Activated CD4-positive, alpha-beta T cell treated with anti-CD3 and anti-CD28 coated beads, Interleukin-10, Interleukin-2, amounts not matched to agents 100 ng/mL and 50 ng/mL, durations not matched to agents 16 hours and 8 hours (primary cell): Measurements from ENCODE around the gene HYCC2.
"Not testable (repeated sequence)": the region's sequence is repeated elsewhere in the genome, so short reads cannot be mapped to it uniquely, and the experiment has no call there.

Experiments
- DNase-seq: peaks from one replicate; pipeline ENCODE4 v3.0.0-alpha.2; 2020

HYCC2 gene

DNA sequence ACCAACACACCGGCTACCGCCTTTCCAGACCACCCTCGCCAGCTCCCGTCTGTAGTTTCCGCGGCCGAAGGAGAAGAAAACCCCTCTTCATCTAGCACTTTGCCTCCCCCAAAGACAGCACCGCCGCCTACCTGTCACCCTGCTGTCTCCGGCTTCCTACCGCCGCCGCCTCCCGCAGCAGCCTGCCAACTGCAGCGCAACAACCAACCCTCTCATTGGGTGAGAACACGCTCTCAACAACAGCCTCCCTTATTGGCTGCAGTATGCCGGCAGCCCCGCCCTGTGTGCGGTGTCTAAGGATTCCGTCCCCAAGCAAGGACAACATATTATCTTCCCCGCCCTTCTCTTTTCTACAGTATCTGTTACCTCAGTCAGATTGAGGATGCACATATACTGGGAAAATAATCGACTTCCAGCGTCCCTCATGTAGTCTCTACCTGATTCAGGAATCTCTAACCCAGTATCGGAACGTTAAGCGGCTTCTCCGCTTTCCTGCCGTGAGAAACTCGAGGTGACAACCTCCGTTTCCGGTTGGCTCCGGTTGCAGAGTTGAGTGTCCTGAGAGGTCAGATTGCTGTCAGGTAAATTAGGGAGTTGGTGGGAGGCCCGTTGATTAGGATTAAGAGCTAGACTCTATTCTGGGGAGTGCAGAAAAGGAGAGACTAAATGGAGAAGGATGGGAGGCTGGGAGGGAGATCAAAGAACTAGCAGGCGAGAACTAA lies at the start of gene HYCC2, which contains the start of gene NDUFB3:
HYCC2 (minus strand) TSS at position 193 of the 722 bp plus-strand sequence. CDS start 47,662 bp downstream, outside the sequence.
NDUFB3 (plus strand) TSS at position 523 of the 722 bp plus-strand sequence. CDS start 6,882 bp downstream, outside the sequence.
- peak; percentile 96 for DNase-seq

DNA sequence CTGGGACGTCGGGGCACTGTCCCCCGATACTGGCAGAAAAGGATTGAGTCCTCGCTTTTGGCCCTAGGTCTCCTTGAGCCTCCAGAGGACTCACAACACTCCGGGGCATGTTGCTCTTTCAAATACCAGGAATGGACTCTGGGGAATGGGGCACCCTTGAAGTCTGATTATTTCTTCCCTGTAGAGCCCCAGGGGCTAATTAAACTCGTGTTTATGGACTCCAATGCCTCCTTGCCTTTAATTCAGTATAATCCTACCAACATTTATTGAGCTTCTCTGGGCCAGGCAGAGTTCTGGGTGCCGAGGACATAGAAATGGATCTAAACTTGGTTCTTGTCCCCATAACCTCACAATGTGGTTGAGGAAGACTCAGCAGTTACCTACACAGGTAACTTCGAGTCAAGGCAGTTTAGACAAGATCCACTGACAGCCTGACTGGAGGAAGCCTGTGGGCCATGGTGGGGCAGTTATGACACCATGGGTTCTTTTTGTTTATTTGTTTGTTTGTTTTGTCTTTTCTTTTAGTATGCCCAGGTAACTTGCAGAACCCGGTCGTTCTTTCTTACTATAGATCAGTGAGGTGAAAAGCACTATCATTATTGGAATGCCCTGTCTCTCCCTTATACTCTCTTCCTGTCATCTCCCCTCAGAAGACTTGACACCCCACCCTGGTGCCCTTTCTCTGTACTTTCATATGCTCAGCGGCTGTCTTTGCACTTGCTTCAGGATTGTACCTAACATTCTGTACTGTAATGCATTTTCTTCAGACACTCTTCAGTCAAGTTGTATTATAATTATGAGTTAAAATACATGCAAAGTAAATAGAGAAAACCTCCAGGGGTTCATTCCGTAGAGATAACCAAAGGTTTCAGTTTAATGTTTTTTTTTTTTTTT lies 47.7 kb upstream of the HYCC2 start:
- peak; percentile 49 for DNase-seq

DNA sequence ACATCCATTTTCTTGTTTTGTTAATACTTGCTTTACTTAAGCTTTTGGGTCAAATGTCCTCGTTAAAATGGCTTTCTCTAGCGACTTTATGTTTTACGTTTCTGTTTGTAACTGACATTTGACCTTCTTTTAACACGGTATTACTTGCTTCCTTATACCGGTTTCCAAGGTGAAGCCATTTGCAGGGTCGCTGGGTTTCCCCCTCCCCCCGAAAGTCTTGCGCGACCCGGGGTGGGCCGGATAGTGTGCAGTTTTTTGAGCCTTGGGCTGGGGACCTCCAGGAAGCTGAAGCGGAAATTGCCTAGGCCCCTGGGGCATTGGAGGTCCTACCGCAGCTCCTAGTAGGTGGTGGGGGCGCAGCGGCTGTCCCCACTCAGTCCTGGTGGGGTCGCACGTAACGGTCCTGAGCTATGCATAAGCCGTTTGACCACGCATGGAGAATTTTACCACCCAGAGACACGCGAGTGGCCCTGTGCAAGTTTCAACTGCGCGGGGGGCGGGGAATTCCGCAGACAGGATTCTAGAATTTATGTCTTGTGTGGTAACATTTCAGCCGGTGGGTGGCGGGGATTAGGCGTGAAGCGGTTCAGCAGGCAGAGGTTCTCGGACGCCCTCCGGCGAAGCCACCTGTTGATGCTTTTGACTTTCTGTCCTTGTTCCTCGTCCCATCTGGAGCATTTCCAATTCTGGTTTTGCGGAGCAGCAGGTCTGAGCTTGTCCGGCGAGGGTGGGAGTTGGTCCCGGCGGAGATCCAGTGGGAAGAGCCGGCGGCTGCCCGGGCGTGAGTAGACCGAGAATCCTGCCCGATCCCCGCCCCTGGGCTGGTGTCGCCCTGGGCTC lies 46.9 kb upstream of the HYCC2 start:
- DNase-seq: peak; percentile 92

DNA sequence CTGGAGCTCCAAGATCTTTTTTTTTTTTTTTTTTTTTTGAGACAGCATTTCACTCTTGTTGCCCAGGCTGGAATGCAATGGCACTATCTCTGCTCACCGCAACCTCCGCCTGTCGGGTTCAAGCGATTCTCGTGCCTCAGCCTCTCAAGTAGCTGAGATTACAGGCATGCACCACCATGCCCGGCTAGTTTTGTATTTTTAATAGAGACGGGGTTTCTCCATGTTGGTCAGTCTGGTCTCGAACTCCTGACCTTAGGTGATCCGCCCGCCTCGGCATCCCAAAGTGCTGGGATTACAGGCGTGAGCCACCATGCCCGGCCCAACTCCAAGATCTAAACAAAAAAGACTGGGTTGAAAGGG lies 46.2 kb upstream of the HYCC2 start:
- DNase-seq: not testable (repeated sequence)

DNA sequence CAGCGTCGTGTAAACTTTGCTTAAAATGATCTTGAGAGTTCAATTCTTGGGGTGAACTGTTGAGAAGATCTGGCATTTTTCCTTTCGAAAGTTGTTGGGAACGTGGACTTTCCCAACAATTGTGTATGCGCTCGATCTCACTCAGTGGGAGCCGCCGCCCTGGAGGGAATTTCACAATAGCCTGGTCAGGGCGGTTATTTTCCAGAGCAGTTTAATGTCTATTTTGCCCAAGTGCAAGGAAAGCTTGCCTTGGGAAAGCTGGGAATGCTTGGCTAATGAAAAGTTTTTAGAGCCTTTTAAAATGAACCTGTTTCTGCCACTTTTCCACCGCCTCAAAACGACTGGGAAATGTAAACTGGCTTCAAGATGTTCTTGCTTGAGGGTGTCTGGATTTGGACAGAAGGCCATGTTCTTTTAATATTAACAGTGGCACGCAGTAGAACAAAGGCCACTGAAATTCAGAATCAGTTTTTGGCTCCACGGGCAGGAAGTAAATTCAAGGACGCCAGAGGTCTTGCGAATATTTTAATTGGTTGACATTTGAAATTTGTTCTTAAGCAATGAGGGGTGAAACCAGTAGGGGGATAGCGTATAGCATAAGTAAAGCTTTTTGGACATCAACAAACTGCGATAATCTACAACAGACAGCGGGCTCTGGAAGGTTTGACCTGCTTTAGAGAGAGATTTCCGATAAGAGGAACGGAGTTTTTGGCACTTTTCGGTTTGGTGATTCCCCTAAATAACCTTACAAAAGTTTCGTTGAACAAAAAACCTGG lies 45.7 kb upstream of the HYCC2 start:
- peak; percentile 85 for DNase-seq

DNA sequence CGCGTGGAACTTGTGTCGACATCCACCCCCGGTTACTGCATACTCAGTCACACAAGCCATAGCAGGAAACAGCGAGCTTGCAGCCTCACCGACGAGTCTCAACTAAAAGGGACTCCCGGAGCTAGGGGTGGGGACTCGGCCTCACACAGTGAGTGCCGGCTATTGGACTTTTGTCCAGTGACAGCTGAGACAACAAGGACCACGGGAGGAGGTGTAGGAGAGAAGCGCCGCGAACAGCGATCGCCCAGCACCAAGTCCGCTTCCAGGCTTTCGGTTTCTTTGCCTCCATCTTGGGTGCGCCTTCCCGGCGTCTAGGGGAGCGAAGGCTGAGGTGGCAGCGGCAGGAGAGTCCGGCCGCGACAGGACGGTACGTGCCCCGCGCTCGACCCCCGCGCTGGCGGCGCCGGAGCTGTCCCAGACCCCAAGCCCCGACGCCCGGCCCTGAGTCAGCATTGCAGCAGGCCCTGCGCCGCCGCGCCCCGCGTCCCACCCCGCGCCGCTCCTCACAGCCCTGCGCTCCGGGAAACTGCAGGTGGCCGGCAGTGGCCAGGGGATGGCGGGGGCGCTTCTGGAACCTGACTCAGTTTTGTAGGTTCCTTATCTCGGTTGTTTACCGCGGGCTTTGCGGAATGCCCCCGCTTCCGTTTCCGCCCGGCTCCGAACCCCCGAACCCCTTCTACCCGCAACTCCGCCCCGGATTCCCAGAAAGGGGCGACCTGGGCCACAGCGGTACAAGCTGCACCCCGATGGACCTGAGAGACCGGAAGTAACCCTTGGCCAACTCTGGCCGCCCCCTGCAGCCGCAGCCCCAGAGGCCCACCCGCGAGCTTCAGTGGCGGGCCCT lies 44.9 kb upstream of the HYCC2 start, which contains the start of gene CFLAR:
CFLAR (plus strand) TSS at position 50 of the 844 bp plus-strand sequence. CDS start 13,702 bp downstream, outside the sequence.
- DNase-seq: peak; percentile 92

DNA sequence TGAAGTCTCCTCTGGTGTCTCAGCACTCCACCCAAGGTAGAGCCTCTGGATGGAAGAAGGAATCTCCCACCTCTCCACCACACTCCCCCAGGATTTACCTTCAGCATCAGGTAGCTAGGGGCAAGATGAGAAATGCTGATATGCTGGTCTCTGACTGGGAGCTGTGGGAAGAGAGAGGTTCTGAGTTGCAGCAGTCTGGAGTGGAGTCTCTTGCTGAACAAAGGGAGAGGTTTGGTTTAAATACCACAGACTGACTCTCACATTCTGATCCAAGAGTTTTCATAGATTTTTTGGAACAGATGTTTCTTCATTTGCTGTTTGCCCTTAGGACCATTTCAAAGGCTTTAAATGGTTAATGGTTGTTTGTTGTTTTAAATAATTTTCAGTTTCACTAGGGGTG lies 43.4 kb upstream of the HYCC2 start:
- no peak for DNase-seq

DNA sequence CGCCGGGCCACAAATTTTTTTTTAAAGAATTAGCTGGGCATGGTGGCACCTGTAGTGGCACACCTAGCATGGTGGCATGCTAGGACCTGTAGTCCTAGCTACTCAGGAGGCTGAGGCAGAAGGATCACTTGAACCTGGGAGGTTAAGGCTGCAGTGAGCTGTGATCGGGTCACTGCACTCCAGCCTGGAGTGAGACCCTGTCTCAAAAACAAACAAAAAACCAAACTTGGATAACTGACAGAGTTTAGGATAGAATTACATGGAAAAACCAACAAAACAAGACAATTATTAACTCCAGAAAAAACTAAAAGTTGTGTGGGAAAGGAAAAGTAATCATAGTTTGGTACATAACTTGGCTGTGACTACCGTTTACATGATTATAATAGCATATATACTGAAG lies 42.9 kb upstream of the HYCC2 start:
- DNase-seq: no peak

DNA sequence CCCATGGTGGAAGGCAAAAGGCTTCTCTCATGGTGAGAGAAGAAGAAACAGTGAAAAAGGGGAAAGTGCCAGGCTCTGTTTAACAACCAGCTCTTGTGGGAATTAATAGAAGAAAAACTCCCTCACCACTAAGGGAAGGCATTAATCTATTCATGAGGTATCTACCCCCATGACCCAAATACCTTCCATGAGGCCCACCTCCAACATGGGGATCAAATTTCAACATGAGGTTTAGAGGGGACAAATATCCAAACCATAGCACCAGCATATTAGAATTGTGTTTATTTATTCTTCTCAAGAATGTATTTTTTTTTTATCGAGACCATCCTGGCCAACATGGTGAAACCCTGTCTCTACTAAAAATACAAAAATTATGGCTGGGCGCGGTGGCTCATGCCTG lies 39.6 kb upstream of the HYCC2 start:
- no peak for DNase-seq

DNA sequence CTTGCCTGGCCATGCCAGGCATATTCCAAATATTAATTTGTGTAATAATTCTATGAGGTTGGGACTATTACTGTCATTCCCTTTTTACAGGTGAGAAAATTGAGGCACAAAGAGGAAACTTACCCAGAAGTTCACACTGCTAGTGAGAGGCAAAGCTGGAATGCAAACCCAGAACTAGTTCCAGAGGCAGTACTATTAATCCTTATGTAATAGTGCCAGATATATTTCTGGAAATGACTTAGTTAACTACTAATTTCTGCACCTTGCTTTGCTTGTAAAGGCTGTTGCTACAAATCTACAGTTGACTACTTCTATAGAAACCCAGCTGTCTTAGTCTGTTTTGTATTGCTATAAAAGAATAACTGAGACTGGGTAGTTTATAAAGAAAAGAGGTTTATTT lies 39.1 kb upstream of the HYCC2 start:
- DNase-seq: no peak

DNA sequence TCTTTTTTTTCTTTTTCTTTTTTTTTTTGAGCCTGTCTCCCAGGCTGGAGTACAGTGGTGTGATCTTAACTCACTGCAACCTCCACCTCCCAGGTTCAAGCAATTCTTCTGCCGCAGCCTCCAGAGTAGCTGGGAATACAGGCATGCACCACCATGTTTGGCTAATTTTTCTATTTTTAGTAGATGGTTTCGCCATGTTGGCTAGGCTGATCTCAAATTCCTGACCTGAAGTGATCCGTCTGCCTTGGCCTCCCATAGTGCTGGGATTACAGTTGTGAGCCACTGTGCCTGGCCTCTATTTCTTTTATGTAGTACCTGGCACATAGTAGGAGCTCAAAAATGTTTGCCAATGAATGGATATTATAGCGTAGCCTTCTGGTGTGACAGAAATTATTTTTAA lies 37.7 kb upstream of the HYCC2 start:
- DNase-seq: no peak

DNA sequence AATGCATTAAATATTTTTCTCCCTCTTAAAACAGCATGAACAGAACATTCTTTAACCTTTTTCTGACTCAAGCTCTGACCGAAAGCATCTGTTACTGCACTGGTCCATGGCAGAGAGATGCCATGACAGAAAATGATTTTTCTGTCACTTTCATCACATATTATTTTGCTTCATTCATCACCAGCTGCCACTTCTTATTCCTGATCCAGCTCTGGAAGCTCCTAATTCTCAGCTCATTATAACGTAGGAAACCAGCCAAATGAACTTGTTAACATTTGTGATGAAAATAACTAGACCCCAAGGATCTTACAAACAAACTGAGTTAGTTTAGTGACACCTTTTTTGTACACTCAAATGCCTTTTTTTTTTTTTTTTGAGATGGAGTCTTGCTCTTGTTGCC lies 36.9 kb upstream of the HYCC2 start:
- DNase-seq: no peak

DNA sequence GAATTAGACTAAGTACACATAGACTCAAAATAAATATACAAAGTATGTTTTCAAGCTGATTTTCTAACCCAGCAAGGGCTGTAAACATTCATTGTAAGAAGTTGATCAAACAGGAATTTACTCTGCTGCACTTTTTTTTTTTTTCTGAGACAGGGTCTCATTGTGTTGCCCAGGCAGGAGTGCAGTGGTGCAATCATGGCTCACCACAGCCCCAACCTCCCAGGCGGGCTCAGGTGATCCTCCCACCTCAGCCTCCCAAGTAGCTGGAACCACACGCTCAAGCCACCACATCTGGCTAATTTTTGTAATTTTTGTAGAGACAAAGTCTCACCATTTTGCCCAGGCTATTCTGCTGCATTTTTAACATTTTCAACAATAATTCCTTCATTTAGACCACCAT lies 36.2 kb upstream of the HYCC2 start:
- DNase-seq: no peak

DNA sequence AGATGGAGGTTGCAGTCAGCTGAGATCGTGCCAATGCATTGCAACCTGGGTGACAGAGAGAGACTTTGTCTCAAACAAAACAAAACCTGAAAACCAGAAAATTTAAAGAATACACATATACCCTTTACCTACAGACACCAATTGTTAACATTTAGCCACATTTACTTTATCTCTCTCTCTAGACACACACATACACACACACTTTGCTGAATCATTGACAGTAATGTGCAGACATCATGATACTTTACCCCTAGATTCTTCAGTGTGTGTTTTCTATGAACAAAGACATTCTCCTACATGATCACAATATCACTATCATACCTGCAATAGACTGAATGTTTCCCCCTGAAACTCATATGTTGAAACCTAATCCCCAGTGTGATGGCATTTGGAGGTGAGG lies 34.3 kb upstream of the HYCC2 start:
- no peak for DNase-seq

DNA sequence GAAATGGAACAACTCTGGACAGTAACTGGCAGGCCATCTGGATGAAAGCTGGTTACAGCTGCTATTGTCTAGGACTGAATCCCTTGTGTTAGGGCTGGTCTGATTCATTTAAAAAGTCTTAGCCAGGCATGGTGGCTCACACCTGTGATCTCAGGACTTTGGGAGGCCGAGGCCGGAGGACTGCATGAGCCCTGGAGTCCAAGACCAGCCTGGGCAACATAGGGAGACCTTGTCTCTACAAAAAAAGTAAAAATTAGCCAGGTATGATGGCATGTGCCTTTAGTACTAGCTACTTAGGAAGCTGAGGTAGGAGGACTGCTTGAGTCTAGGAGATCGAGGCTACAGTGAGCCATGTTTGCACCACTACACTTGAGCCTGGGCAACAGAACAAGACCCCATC lies 29.0 kb upstream of the HYCC2 start:
- no peak for DNase-seq

DNA sequence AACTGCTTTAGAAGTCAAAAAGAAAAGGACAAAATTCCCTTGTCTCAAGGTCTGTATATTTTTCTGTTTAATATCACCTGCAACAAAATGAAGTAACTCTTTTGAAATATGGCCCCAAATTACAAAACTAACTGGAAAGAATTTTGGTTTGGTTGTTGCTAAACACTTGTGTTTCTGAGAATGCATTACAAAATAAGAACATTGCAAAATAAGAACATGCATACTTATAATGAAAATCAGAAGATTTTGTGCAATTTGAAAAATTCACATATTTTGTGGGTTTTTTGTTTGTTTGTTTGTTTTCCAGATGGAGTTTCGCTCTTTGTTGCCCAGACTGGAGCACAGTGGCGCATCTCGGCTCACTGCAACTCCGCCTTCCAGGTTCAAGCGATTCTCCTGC lies 22.1 kb upstream of the HYCC2 start:
- DNase-seq: no peak

DNA sequence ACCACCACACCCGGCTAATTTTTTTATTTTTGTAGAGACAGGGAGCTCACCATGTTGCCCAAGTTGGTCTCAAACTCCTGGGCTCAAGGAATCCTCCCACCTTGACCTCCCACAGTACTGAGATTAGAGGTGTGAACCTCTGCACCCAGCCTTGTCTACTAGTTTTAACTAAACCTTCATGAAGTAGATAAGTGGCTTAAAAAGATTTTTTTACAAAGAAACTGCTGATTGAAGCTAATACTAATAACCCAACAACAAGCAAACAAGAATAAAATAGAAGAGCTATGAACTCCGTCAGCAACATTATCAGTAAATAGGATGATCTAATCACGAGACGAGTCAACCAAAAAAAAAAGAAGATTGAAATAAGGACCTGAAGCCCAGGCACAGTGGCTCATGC lies 19.1 kb upstream of the HYCC2 start:
- no peak for DNase-seq

DNA sequence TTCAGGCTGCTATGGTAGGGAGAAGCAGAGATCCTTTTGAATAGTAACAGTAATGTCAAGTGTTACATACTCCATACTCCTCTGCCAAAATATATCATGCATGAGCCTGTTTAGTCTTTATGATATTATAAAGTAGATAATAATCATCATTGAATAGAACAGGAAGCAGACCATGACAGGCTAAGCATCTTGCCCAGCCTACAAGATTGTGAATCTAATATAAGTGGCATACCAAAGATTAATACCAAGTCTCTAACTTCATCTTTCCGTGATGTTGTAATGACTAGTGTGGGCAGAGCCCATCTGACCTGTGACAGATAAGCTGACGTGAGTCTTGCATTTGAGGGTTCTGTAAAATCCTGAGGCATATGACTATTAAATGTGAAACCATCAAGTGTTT lies 13.4 kb upstream of the HYCC2 start:
- no peak for DNase-seq

DNA sequence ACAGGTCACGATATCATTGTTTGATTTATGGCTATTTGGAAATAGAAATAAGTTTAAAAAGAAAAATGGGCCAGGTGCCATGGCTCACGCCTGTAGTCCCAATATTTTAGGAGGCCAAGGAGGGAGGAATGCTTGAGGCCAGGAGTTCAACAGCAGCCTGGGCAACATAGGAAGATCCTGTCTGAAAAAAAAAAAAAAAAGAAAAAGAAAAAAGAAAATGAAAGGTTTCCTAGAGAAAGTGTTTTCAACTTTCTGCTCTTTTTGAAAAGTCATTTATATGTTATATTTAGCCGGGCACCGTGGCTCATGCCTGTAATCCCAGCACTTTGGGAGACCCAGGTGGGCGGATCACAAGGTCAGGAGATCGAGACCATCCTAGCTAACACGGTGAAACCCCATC lies 3.5 kb upstream of the HYCC2 start:
- no peak for DNase-seq

DNA sequence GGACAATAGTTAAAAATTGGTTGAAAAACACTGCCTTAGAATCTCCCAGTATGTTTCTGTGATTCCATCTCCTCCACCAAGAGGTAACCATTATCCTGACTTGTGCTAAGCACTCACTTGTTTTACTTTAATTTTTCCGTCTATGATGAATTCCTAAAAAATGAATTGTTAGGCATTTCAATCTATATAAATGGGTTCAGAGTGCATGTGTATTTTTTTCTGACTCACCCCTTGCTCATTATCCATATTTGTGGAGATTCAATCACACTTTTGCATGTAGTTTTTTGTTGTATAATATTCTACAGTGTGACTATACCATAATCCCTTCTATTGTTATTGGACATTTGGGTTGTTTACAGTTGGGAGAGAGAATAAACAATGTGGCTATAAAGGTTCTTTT lies 1.6 kb upstream of the HYCC2 start:
- DNase-seq: no peak

DNA sequence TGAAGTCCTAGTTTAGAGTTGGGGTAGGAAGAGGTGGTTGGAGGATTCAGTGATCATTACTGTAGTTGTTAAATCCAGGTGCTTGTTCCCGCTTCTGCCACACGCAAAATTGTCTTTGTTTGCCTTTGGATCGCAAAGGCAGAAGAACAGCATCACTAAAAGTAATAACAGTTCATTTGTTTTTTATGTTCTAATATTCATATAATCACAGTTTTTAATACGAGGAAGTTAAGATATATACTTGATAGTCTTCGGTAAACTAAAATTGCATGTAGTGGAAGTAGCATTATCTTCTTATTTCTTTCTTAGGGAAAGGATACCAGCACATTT lies 695 bp upstream of the HYCC2 start:
- DNase-seq: no peak
